Muscle layer of duodenum (tissue), 2 donors: ENCODE results near the gene MAP1LC3B.
"Not testable (repeated sequence)": the region's sequence is repeated elsewhere in the genome, so short reads cannot be mapped to it uniquely, and the experiment has no call there.

Experiments used
- H3K27ac ChIP-seq: one replicate; pipeline ENCODE4 v1.7.0; 2013; ENCODE audit warnings: mild to moderate bottlenecking, low read length
- H3K27me3 ChIP-seq: one replicate; pipeline ENCODE4 v1.7.0; 2013; ENCODE audit warnings: low read depth, mild to moderate bottlenecking, control low read depth, low read length
- H3K36me3 ChIP-seq, 2 donors: one replicate each; pipeline ENCODE4 v1.7.0; 2013; ENCODE audit warnings: low read length in 2 of 2, control low read depth in 1 of 2, mild to moderate bottlenecking in 1 of 2; ENCODE audit not compliant: insufficient read depth in 2 of 2, control insufficient read depth in 1 of 2
- H3K4me1 ChIP-seq, 2 donors: one replicate each; pipeline ENCODE4 v1.7.0; 2013; ENCODE audit warnings: low read length in 2 of 2, mild to moderate bottlenecking in 2 of 2, control low read depth in 1 of 2, moderate library complexity in 1 of 2; ENCODE audit not compliant: insufficient read depth in 2 of 2, control insufficient read depth in 1 of 2
- H3K4me3 ChIP-seq, 2 donors: one replicate each; pipeline ENCODE4 v1.7.0; 2013; ENCODE audit warnings: low read length in 2 of 2, low read depth in 1 of 2, mild to moderate bottlenecking in 1 of 2
- H3K9me3 ChIP-seq, 2 donors: one replicate each; pipeline ENCODE4 v1.7.0; 2013; ENCODE audit warnings: low read length in 2 of 2, control low read depth in 1 of 2, mild to moderate bottlenecking in 1 of 2; ENCODE audit not compliant: control insufficient read depth in 1 of 2
- donor health status: healthy.

MAP1LC3B gene

GRCh38 chr16:87361916-87362619 lies 30.1 kb upstream of the MAP1LC3B start:
- H3K4me1 ChIP-seq, result peaks cover 13 to 24% of the 10 kb centered on the region in 2 donors
- H3K27ac ChIP-seq, result no peak overlapping the region

GRCh38 chr16:87362828-87363559 lies 29.1 kb upstream of the MAP1LC3B start:
- H3K27ac ChIP-seq, H3K4me3 ChIP-seq: not testable (repeated sequence)
- H3K36me3 ChIP-seq, result peaks cover 31 to 34% of the 10 kb centered on the region in 2 donors

More at GRCh38 chr16:87361916-87362619, 30.1 kb upstream of the MAP1LC3B start:
- Histone ChIP-seq H3K4me3 (no peak overlapping the region), H3K36me3 (peaks cover 32 to 40% of the 10 kb centered on the region in 2 donors), H3K9me3 (no peaks in the 10 kb centered on the region), H3K27me3 (no peaks in the 10 kb centered on the region)

GRCh38 chr16:87363771-87364455 lies 28.2 kb upstream of the MAP1LC3B start:
- peaks cover 13 to 36% of the 10 kb centered on the region in 2 donors for H3K4me1 ChIP-seq
- H3K9me3 ChIP-seq, result no peaks in the 10 kb centered on the region
- H3K4me3 ChIP-seq, result peak overlapping the region; percentile 31 to 37
- peak overlapping the region; percentile 39 for H3K27ac ChIP-seq
- peaks cover 22 to 25% of the 10 kb centered on the region in 2 donors for H3K36me3 ChIP-seq
- no peaks in the 10 kb centered on the region for H3K27me3 ChIP-seq

More at GRCh38 chr16:87362828-87363559, 29.1 kb upstream of the MAP1LC3B start:
- H3K27me3 ChIP-seq, H3K9me3 ChIP-seq: not testable (repeated sequence)
- peaks cover 13 to 27% of the 10 kb centered on the region in 2 donors for H3K4me1 ChIP-seq

- peaks cover 12 to 14% of the 10 kb centered on the region in 2 donors for H3K36me3 ChIP-seq
- no peaks in the 10 kb centered on the region for H3K9me3 ChIP-seq
- H3K27ac ChIP-seq, result no peak overlapping the region
- H3K4me3 ChIP-seq, result no peak overlapping the region
- H3K27me3 ChIP-seq, result no peaks in the 10 kb centered on the region
- peaks cover 13 to 48% of the 10 kb centered on the region in 2 donors for H3K4me1 ChIP-seq
Observed at GRCh38 chr16:87365021-87365713, 27.0 kb upstream of the MAP1LC3B start.

GRCh38 chr16:87366288-87366687 lies 25.8 kb upstream of the MAP1LC3B start:
- Histone ChIP-seq H3K9me3 (no peaks in the 10 kb centered on the region), H3K4me1 (peaks cover 13 to 59% of the 10 kb centered on the region in 2 donors), H3K27me3 (no peaks in the 10 kb centered on the region), H3K27ac (no peak overlapping the region), H3K4me3 (no peak overlapping the region), H3K36me3 (peaks cover 7 to 9% of the 10 kb centered on the region in 2 donors)

GRCh38 chr16:87366930-87367329 lies 25.2 kb upstream of the MAP1LC3B start:
- Histone ChIP-seq H3K36me3 (peaks cover under 1 to 3% of the 10 kb centered on the region in 2 donors), H3K27ac (no peak overlapping the region), H3K9me3 (no peaks in the 10 kb centered on the region), H3K4me3 (no peak overlapping the region), H3K4me1 (peaks cover 13 to 59% of the 10 kb centered on the region in 2 donors), H3K27me3 (no peaks in the 10 kb centered on the region)

- Histone ChIP-seq H3K4me1 (peaks cover 13 to 56% of the 10 kb centered on the region in 2 donors), H3K27me3 (no peaks in the 10 kb centered on the region), H3K4me3 (no peak overlapping the region), H3K27ac (no peak overlapping the region), H3K9me3 (no peaks in the 10 kb centered on the region), H3K36me3 (peaks cover 0 to 3% of the 10 kb centered on the region in 2 donors)
Observed at GRCh38 chr16:87367529-87367928, 24.6 kb upstream of the MAP1LC3B start.

- Histone ChIP-seq H3K9me3 (no peaks in the 10 kb centered on the region), H3K27ac (no peak overlapping the region), H3K4me3 (no peak overlapping the region), H3K4me1 (peaks cover 13 to 50% of the 10 kb centered on the region in 2 donors), H3K36me3 (peaks cover 0 to 3% of the 10 kb centered on the region in 2 donors), H3K27me3 (no peaks in the 10 kb centered on the region)
Observed at GRCh38 chr16:87368029-87368770, 23.9 kb upstream of the MAP1LC3B start.

GRCh38 chr16:87369117-87369765 lies 22.9 kb upstream of the MAP1LC3B start:
- Histone ChIP-seq H3K4me3 (no peak overlapping the region), H3K36me3 (peaks cover 0 to 3% of the 10 kb centered on the region in 2 donors), H3K4me1 (peaks cover 3 to 40% of the 10 kb centered on the region in 2 donors), H3K27me3 (no peaks in the 10 kb centered on the region), H3K9me3 (no peaks in the 10 kb centered on the region), H3K27ac (no peak overlapping the region)
